ENCODE results near the gene CMTM4. TPM values are rescaled to one million over a fixed set of nuclear protein-coding genes. Genes with fewer than 3 reads are reported as not detected.

Gene CMTM4
- total and polyA plus RNA-seq, 2 of the 4 experiments (the other 2 are of a cell fraction) = 9.0 to 14.5 TPM

DNA sequence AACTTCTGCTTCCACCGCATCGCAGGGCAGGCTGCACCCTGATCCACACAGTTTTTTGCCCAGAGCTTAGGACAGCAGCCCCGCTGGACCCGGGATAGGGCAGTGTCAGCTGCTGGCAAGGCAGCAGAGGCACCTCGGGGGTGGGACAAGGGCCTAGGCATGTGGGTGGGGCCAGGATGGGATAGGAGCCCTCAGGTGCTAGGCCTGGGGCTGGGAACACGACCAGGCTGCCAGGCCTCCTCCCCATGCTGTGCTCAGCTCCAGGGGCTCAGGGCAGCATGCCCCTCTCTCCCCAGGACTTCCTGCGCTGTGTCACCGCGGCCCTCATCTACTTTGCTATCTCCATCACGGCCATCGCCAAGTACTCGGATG lies 87.4 kb downstream of the CMTM4 start:
- Histone ChIP-seq H2BK20ac (ENCODE audit: low read depth, low read length) (peak overlapping the region; percentile 75; the same call in 1 of the 2 replicates), H4K91ac (ENCODE audit: insufficient read depth, low read depth, low read length) (peak overlapping the region; percentile 91), H3K79me1 (ENCODE audit: low read depth in 1 of 2, low read length in 2 of 2) (peaks cover 16 to 53% of the 10 kb centered on the region in 2 experiments), H3K56ac (ENCODE audit: extremely low read depth, insufficient read depth, low read length) (no peak overlapping the region), H2BK5ac (ENCODE audit: low read depth, low read length, poor library complexity, severe bottlenecking) (peak overlapping the region; percentile 46), H3K9me1 (ENCODE audit: insufficient read depth, low read length) (peaks cover 10% of the 10 kb centered on the region), H2BK120ac (ENCODE audit: low read depth, low read length) (peak overlapping the region; percentile 35; the same call in 1 of the 2 replicates), H3K27ac (ENCODE audit: insufficient read depth, low read length) (peak overlapping the region; percentile 19), H3K4me3 (ENCODE audit: insufficient read depth, low read depth, low read length) (no peak overlapping the region), H4K20me1 (ENCODE audit: insufficient read depth, low read length) (peaks cover 17% of the 10 kb centered on the region), H2AFZ (replicated peaks; ENCODE audit: low read length, poor library complexity) (no peak overlapping the region), H4K8ac (ENCODE audit: low read depth in 2 of 2, low read length in 2 of 2) (peak overlapping the region; percentile 36 to 52; a peak in 3 of 4 replicates), H3K9ac (ENCODE audit: low read depth, low read length) (no peak overlapping the region), H3K36me3 (ENCODE audit: control insufficient read depth, insufficient read depth, low read length) (peaks cover 48% of the 10 kb centered on the region), H4K5ac (ENCODE audit: low read depth, low read length) (peak overlapping the region; percentile 61; the same call in 1 of the 2 replicates), H3K18ac (ENCODE audit: low read depth, low read length) (peak overlapping the region; percentile 67), H2AK9ac (replicated peaks; ENCODE audit: low read depth, low read length, poor library complexity) (peak overlapping the region; percentile 92), H3K9me3 (ENCODE audit: control insufficient read depth, insufficient read depth, low read length) (no peaks in the 10 kb centered on the region), H3K23ac (ENCODE audit: low read depth, low read length) (no peak overlapping the region), H2AK5ac (ENCODE audit: low read depth, low read length) (peak overlapping the region; percentile 99), H3K4me2 (ENCODE audit: low read depth, low read length) (no peak overlapping the region), H3K4me1 (ENCODE audit: control insufficient read depth, insufficient read depth, low read length) (peaks cover 18% of the 10 kb centered on the region), H2BK15ac (ENCODE audit: low read depth, low read length) (peak overlapping the region; percentile 79; the same call in 1 of the 3 replicates), H3K14ac (replicated peaks; ENCODE audit: low read depth, low read length) (peak overlapping the region; percentile 83), H3K4ac (ENCODE audit: low read depth, low read length) (peak overlapping the region; percentile 90), H3K27me3 (ENCODE audit: control insufficient read depth, insufficient read depth, low read length) (no peaks in the 10 kb centered on the region)
- intact Hi-C loops (cut with micrococcal nuclease) (loop anchor here (2.0 to 5.0 kb wide), 2 partner anchors 133 to 264 kb away; no protein-coding TSS in a partner anchor), dilution Hi-C loops (cut with HindIII; ENCODE audit: low sequenced_read_pairs, unreplicated experiment) (no loop called here), in situ Hi-C loops (cut with MboI; ENCODE audit: low sequenced_read_pairs) (no loop called here)
- DNase-seq = no peak
- POLR2A ChIA-PET (ENCODE audit: unreplicated experiment) = interaction anchor here (0.6 kb wide), 2 partner anchors 89 to 264 kb away, joined by 3 read pairs; no protein-coding TSS in a partner anchor
- 100% methylated on average over 2 of the region's 12 CpGs; no CpG with 5 or more reads in 1 of the 2 experiments for WGBS, 2 experiments (ENCODE audit: extremely low coverage in 2 of 2, insufficient read length in 1 of 2)
- TF ChIP-seq BHLHE40 (IDR thresholded peaks at IDR 0.05; ENCODE audit: low read depth, low read length) (no peak), CHD1 (IDR thresholded peaks at IDR 0.05; ENCODE audit: low read depth, low read length) (no peak), MXI1 (IDR thresholded peaks at IDR 0.05; ENCODE audit: borderline replicate concordance, low read depth, low read length) (no peak), MAZ (IDR thresholded peaks at IDR 0.05; ENCODE audit: borderline replicate concordance, low read depth, low read length) (no peak), NFE2L2 (IDR thresholded peaks at IDR 0.05; ENCODE audit: low read depth, low read length) (no peak), POLR2A (IDR thresholded peaks at IDR 0.05; ENCODE audit: low read depth, low read length) (no peak), RCOR1 (IDR thresholded peaks at IDR 0.05; ENCODE audit: insufficient replicate concordance, low read length) (no peak), RAD21 (IDR thresholded peaks at IDR 0.05; ENCODE audit: low read length) (no peak), CEBPB (IDR thresholded peaks at IDR 0.05; ENCODE audit: low read depth, low read length) (no peak)
- TF ChIP-seq, protein P1, sequence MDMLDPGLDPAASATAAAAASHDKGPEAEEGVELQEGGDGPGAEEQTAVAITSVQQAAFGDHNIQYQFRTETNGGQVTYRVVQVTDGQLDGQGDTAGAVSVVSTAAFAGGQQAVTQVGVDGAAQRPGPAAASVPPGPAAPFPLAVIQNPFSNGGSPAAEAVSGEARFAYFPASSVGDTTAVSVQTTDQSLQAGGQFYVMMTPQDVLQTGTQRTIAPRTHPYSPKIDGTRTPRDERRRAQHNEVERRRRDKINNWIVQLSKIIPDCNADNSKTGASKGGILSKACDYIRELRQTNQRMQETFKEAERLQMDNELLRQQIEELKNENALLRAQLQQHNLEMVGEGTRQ (IDR thresholded peaks at IDR 0.05; ENCODE audit: low read depth, low read length) = no peak
- TF ChIP-seq, protein P2, sequence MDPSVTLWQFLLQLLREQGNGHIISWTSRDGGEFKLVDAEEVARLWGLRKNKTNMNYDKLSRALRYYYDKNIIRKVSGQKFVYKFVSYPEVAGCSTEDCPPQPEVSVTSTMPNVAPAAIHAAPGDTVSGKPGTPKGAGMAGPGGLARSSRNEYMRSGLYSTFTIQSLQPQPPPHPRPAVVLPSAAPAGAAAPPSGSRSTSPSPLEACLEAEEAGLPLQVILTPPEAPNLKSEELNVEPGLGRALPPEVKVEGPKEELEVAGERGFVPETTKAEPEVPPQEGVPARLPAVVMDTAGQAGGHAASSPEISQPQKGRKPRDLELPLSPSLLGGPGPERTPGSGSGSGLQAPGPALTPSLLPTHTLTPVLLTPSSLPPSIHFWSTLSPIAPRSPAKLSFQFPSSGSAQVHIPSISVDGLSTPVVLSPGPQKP (IDR thresholded peaks at IDR 0.05; ENCODE audit: borderline replicate concordance, low read depth, low read length) = no peak
- no TSS peak for BruUV-seq (replicated peaks)
- CTCF ChIA-PET = interaction anchor here (0.6 to 2.0 kb wide), 11 partner anchors 8 to 1100 kb away, joined by 3 to 10 read pairs (median 3); no protein-coding TSS in a partner anchor
- no peak for ATAC-seq (ENCODE audit: low read depth)

Data from IMR-90 (cell line).